ENCODE results near the gene SUPT20HL1. TPM values are rescaled to one million over a fixed set of nuclear protein-coding genes. Genes with fewer than 3 reads are reported as not detected.

Gene SUPT20HL1
- total and polyA plus RNA-seq, 10 of the 15 experiments (the other 5 are each of a cell fraction or from before 2014, with no cell fraction given), result not detected

DNA sequence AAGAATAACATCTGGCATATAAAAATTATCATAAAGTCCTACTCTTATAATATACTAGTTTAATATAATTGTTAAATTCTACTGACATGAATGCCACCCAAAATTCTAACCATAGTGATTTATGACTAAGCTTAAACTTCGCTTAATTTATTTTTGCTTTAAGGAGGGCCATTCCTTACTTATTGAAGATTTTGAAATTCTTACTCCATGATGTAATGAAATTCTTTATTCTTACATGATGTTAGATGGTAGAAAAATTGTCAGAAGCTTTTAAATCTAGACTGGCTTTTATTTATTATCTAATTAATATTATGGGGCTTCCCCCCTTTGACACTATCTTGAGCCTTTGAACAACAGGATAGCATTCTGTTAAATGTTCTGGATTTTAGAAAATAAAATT lies 27.1 kb upstream of the SUPT20HL1 start:
- WGBS (ENCODE audit: insufficient coverage, insufficient replicate concordance, low lambda C conversion rate, missing lambda C conversion rate), result 40% methylated on average over 1 of the region's 1 CpG
- Histone ChIP-seq H3K9me3 (replicated peaks; ENCODE audit: control insufficient read depth, insufficient read depth, low read length) (no peaks in the 10 kb centered on the region), H3K9ac (ENCODE audit: control insufficient read depth, insufficient read depth, low read length) (no peak overlapping the region), H2AFZ (ENCODE audit: control insufficient read depth, low read depth, low read length) (no peak overlapping the region), H3K27ac (ENCODE audit: control insufficient read depth, insufficient read depth) (no peak overlapping the region), H3K4me1 (ENCODE audit: control insufficient read depth, insufficient read depth, low read length) (no peaks in the 10 kb centered on the region), H3K4me3 (no peak overlapping the region), H3K36me3 (ENCODE audit: control insufficient read depth in 2 of 2, insufficient read depth in 2 of 2, low read length in 1 of 2) (no peaks in the 10 kb centered on the region), H3K27me3 (replicated peaks in 1 of 2; ENCODE audit: control insufficient read depth in 2 of 2, insufficient read depth in 2 of 2, low read length in 1 of 2) (no peaks in the 10 kb centered on the region), H4K20me1 (ENCODE audit: control insufficient read depth, insufficient read depth) (no peaks in the 10 kb centered on the region), H3K4me2 (ENCODE audit: control insufficient read depth, insufficient read depth) (no peak overlapping the region), H3K79me2 (ENCODE audit: control insufficient read depth, insufficient read depth, low read length) (no peaks in the 10 kb centered on the region)
- ATAC-seq (no peak), FAIRE-seq (no peak), DNase-seq (ENCODE audit: low read depth, low spot score) (no peak)
- POLR2A ChIA-PET, result interaction anchor here (0.6 kb wide), 1 partner anchor 622 kb away, joined by 3 read pairs; no protein-coding TSS in a partner anchor
- CTCF ChIA-PET, result no interaction called here
- intact Hi-C loops (cut with micrococcal nuclease; ENCODE audit: unreplicated experiment) (no loop called here), in situ Hi-C loops (cut with MboI) (no loop called here)
- no TSS peak for BruUV-seq (replicated peaks)
- no peak for TF ChIP-seq FOXM1 (IDR thresholded peaks at IDR 0.05; ENCODE audit: low read depth, low read length)
- no peak for TF ChIP-seq HDAC6 (IDR thresholded peaks at IDR 0.05; ENCODE audit: unreplicated experiment)
- TF ChIP-seq NFXL1 (IDR thresholded peaks at IDR 0.05; ENCODE audit: borderline replicate concordance), result no peak
- TF ChIP-seq ZNF207 (IDR thresholded peaks at IDR 0.05; ENCODE audit: borderline replicate concordance), result no peak
- no peak for TF ChIP-seq JUND (IDR thresholded peaks at IDR 0.05; ENCODE audit: low read depth, low read length)
- TF ChIP-seq, protein P1, sequence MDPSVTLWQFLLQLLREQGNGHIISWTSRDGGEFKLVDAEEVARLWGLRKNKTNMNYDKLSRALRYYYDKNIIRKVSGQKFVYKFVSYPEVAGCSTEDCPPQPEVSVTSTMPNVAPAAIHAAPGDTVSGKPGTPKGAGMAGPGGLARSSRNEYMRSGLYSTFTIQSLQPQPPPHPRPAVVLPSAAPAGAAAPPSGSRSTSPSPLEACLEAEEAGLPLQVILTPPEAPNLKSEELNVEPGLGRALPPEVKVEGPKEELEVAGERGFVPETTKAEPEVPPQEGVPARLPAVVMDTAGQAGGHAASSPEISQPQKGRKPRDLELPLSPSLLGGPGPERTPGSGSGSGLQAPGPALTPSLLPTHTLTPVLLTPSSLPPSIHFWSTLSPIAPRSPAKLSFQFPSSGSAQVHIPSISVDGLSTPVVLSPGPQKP (IDR thresholded peaks at IDR 0.05; ENCODE audit: low read depth, low read length), result no peak
- TF ChIP-seq IRF4 (IDR thresholded peaks at IDR 0.05; ENCODE audit: low read depth, low read length), result no peak
- no peak for TF ChIP-seq PAX5 (IDR thresholded peaks at IDR 0.05; ENCODE audit: borderline replicate concordance, low read depth, low read length)
- no peak for TF ChIP-seq CHD1 (IDR thresholded peaks at IDR 0.05; ENCODE audit: low read depth, low read length)
- TF ChIP-seq ZNF217 (IDR thresholded peaks at IDR 0.05), result no peak
- TF ChIP-seq, protein P2, sequence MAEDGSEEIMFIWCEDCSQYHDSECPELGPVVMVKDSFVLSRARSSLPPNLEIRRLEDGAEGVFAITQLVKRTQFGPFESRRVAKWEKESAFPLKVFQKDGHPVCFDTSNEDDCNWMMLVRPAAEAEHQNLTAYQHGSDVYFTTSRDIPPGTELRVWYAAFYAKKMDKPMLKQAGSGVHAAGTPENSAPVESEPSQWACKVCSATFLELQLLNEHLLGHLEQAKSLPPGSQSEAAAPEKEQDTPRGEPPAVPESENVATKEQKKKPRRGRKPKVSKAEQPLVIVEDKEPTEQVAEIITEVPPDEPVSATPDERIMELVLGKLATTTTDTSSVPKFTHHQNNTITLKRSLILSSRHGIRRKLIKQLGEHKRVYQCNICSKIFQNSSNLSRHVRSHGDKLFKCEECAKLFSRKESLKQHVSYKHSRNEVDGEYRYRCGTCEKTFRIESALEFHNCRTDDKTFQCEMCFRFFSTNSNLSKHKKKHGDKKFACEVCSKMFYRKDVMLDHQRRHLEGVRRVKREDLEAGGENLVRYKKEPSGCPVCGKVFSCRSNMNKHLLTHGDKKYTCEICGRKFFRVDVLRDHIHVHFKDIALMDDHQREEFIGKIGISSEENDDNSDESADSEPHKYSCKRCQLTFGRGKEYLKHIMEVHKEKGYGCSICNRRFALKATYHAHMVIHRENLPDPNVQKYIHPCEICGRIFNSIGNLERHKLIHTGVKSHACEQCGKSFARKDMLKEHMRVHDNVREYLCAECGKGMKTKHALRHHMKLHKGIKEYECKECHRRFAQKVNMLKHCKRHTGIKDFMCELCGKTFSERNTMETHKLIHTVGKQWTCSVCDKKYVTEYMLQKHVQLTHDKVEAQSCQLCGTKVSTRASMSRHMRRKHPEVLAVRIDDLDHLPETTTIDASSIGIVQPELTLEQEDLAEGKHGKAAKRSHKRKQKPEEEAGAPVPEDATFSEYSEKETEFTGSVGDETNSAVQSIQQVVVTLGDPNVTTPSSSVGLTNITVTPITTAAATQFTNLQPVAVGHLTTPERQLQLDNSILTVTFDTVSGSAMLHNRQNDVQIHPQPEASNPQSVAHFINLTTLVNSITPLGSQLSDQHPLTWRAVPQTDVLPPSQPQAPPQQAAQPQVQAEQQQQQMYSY (CRISPR knock-in tag; IDR thresholded peaks at IDR 0.05), result no peak
- TF ChIP-seq, protein P3, sequence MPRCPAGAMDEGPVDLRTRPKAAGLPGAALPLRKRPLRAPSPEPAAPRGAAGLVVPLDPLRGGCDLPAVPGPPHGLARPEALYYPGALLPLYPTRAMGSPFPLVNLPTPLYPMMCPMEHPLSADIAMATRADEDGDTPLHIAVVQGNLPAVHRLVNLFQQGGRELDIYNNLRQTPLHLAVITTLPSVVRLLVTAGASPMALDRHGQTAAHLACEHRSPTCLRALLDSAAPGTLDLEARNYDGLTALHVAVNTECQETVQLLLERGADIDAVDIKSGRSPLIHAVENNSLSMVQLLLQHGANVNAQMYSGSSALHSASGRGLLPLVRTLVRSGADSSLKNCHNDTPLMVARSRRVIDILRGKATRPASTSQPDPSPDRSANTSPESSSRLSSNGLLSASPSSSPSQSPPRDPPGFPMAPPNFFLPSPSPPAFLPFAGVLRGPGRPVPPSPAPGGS (IDR thresholded peaks at IDR 0.05; ENCODE audit: borderline replicate concordance, insufficient read depth, low read depth, low read length, poor library complexity, severe bottlenecking), result no peak
- TF ChIP-seq, protein P4, sequence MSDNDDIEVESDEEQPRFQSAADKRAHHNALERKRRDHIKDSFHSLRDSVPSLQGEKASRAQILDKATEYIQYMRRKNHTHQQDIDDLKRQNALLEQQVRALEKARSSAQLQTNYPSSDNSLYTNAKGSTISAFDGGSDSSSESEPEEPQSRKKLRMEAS (IDR thresholded peaks at IDR 0.05; ENCODE audit: low read depth, low read length), result no peak
- SMC1A ChIA-PET (ENCODE audit: uncharacterized antibody, unreplicated experiment), result no interaction called here
- RAD21 ChIA-PET (ENCODE audit: unreplicated experiment), result no interaction called here
